ENCODE measurements around the gene DNAH10. TPM values are rescaled to one million over a fixed set of nuclear protein-coding genes. Genes with fewer than 3 reads are reported as not detected.

Gene DNAH10
- total RNA-seq, 2 experiments from 2014 or later = 0.38 to 0.43 TPM

DNA sequence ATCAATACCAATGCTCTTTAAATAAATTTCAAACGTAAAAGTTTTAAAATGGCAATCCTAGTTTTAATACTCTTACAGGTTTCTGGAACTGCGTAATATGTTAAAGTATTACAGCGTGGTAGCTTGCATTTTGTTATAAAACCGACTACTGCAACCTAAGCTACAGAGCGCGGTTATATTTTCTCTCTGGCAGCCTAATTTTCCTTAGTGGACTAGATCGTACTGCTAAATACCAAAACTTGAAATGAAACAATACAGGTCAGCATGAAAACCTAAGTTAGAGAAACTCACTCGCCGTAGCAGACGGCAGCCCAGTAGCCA lies 209.3 kb downstream of the DNAH10 start:
- ChIA-PET CTCF (interaction anchor here (1.0 to 1.7 kb wide), 5 partner anchors 19 to 67 kb away, joined by 3 to 5 read pairs (median 4); no protein-coding TSS in a partner anchor), POLR2A (interaction anchor here (0.6 to 1.0 kb wide), 3 partner anchors 9 to 53 kb away, joined by 3 read pairs; no protein-coding TSS in a partner anchor)
- H3K9me3 Mint-ChIP-seq = no peaks in the 10 kb centered on the region
- H3K27me3 Mint-ChIP-seq = no peaks in the 10 kb centered on the region
- DNase-seq = no peak
- peaks cover 16% of the 10 kb centered on the region for H3K36me3 Mint-ChIP-seq (ENCODE audit: low read depth)
- H3K4me1 Mint-ChIP-seq (ENCODE audit: low read depth) = peaks cover 32% of the 10 kb centered on the region
- peak overlapping the region; percentile 53 for H3K27ac Mint-ChIP-seq
- peak overlapping the region; percentile 89 for H3K4me3 Mint-ChIP-seq
- no peak for ATAC-seq
- TF ChIP-seq, protein P1, sequence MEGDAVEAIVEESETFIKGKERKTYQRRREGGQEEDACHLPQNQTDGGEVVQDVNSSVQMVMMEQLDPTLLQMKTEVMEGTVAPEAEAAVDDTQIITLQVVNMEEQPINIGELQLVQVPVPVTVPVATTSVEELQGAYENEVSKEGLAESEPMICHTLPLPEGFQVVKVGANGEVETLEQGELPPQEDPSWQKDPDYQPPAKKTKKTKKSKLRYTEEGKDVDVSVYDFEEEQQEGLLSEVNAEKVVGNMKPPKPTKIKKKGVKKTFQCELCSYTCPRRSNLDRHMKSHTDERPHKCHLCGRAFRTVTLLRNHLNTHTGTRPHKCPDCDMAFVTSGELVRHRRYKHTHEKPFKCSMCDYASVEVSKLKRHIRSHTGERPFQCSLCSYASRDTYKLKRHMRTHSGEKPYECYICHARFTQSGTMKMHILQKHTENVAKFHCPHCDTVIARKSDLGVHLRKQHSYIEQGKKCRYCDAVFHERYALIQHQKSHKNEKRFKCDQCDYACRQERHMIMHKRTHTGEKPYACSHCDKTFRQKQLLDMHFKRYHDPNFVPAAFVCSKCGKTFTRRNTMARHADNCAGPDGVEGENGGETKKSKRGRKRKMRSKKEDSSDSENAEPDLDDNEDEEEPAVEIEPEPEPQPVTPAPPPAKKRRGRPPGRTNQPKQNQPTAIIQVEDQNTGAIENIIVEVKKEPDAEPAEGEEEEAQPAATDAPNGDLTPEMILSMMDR (IDR thresholded peaks at IDR 0.05) = no peak
- intact Hi-C loops (cut with micrococcal nuclease) = no loop called here

DNA sequence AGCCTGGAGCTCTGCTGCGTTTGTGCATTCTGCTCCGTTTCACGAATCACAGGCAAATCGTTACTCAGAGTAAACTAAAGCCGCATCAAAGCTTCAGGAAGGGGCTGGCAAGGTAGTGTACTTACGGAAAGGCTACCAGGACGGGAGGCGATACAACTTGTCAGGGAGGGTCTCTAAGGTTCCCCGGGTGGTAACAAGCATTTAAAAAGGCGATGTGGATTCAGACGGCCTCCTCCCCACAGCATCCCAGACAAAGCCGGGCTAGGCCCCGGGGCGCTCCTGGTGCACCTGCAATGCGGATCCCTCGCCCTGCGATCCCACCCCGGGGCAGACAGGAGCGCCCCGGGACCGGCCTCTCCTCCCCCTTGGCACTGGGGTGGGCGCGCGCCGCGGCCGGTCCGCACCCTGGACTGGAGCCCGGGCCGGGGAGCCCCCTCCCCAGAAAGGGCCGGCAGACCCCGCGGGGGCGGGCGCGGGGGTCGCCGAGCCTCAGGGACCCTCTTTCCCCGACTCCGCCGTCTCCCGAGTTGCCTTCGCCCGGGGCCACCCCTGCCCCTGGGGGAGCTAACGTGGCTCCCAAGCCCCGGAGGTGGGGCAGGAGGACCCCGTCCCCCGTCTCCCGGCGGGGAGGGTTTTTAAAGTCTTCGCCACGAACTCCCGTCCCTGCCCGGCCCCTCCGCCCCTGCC lies 209.8 kb downstream of the DNAH10 start:
- TF ChIP-seq, protein P1 (IDR thresholded peaks at IDR 0.05) = no peak
- no peaks in the 10 kb centered on the region for H3K9me3 Mint-ChIP-seq
- ATAC-seq (no peak), DNase-seq (peak; percentile 52)
- intact Hi-C loops (cut with micrococcal nuclease) = no loop called here
- H3K27ac Mint-ChIP-seq = peak overlapping the region; percentile 53
- H3K36me3 Mint-ChIP-seq (ENCODE audit: low read depth) = peaks cover 17% of the 10 kb centered on the region
- H3K4me1 Mint-ChIP-seq (ENCODE audit: low read depth) = peaks cover 33% of the 10 kb centered on the region
- no peaks in the 10 kb centered on the region for H3K27me3 Mint-ChIP-seq
- peak overlapping the region; percentile 89 for H3K4me3 Mint-ChIP-seq
- ChIA-PET POLR2A (interaction anchor here (0.6 to 1.0 kb wide), 3 partner anchors 10 to 53 kb away, joined by 3 read pairs; no protein-coding TSS in a partner anchor), CTCF (interaction anchor here (0.9 to 1.7 kb wide), 6 partner anchors 18 to 67 kb away, joined by 3 to 5 read pairs (median 4); no protein-coding TSS in a partner anchor)

DNA sequence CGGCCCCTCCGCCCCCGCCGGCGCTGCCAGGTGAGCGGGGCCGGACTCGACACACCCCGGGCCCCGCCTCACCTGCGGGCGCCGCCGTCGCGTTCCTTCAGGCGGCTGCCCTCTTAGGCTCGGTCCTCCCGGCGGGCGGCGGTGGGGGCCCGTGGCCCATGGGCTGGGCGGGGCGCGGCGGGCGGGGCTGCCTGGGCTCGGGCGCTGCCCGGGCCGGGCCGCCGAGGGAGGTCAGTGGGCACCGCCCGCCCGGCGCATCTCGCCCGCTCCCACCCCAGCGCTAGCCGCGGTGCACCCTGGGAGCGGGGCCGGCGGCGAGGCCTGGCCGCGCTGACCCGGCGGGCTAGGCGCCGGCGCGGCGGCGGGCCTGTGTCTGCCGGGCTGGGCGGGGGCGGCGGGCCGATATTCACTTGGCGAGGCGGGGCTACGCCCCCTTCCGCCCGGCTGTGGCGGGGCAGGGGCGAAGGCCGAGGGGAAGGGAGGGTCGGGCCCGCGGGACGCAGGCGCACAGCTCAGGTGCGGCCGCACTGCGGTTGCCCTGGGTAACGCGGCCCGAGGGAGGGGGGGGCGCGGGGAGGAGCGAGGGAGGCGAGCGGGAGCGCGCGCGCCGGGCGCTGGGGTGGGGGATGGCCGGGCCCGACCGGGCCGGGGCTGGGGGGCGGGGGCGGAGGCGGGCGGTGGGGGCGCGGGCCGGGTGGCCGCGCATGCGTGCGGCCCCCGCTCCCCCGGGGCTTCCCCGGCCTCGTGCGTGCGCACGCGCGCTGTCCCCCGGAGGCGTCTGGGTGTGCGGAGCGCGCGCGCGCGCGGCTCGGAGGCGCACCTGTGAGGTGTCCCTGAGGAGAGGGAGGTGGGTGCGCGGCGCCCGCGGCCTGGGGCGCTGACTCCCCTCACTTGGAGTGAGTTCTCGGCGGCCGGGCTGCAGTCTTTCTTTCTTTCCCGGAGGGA lies 210.6 kb downstream of the DNAH10 start, which contains the start of the genes CCDC92 and ZNF664:
Gene CCDC92, minus strand, starts transcription at position 375 of the 945 bp plus-strand sequence. CDS start 28,526 bp downstream, outside the sequence.
Gene ZNF664, plus strand, starts transcription at position 759 of the 945 bp plus-strand sequence. CDS start 38,930 bp downstream, outside the sequence.
- TF ChIP-seq, protein P1 (IDR thresholded peaks at IDR 0.05) = no peak
- peaks cover 33% of the 10 kb centered on the region for H3K4me1 Mint-ChIP-seq (ENCODE audit: low read depth)
- peak within 1 kb of the TSS; percentile 97 for H3K4me3 Mint-ChIP-seq
- H3K9me3 Mint-ChIP-seq = no peaks in the 10 kb centered on the region
- peak; percentile 90 for ATAC-seq
- intact Hi-C loops (cut with micrococcal nuclease) = no loop called here
- DNase-seq = peak; percentile 93
- H3K27me3 Mint-ChIP-seq = no peaks in the 10 kb centered on the region
- H3K36me3 Mint-ChIP-seq (ENCODE audit: low read depth) = peaks cover 19% of the 10 kb centered on the region
- ChIA-PET CTCF (interaction anchor here (0.9 to 1.7 kb wide), 2 partner anchors 34 to 67 kb away, joined by 5 read pairs; no protein-coding TSS in a partner anchor), POLR2A (no interaction called here)
- peak within 1 kb of the TSS; percentile 80 for H3K27ac Mint-ChIP-seq

DNA sequence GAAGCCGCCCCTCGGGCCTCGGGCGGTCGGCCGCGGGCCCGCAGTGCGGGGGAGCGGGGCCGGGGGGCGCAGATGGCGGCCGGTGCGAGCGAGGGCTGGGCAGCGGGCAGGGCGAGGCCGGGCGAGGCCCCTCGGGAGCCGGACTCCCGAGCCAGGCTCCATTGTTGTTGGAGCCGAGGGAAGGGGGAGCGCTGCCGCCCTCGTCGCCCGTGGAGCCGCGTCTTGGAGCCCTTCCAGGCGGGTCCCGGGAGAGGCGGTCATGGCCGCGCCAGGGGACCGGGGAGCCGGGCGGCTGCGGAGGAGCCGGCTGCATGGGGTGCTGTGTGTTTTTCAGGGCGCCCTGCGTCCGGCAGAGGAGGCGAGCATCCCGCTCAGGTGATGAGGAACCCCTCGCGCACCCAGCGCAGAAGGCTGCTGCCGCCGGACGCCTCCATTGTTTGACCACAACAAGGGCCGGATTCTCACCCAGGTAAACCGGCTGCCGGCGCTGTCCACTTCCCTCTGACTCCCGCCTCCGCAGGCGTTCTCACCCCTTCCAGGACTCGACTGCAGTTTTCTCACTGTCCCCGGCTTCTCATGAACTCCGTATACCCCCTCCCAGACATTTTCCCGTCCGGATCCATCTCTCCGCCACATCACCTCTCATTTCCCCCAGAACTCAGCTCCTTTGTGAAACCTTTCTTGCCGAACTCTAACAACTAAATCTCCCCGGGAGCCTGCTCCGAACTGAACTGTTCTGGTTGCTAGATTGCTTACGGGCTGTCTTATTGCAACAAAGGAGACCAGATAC lies 211.6 kb downstream of the DNAH10 start:
- POLR2A ChIA-PET = no interaction called here
- Mint-ChIP-seq H3K27me3 (no peaks in the 10 kb centered on the region), H3K36me3 (ENCODE audit: low read depth) (peaks cover 19% of the 10 kb centered on the region), H3K9me3 (no peaks in the 10 kb centered on the region), H3K4me1 (ENCODE audit: low read depth) (peaks cover 33% of the 10 kb centered on the region), H3K27ac (peak overlapping the region; percentile 78), H3K4me3 (peak overlapping the region; percentile 97)
- intact Hi-C loops (cut with micrococcal nuclease) = no loop called here
- CTCF ChIA-PET = interaction anchor here (0.7 to 3.5 kb wide), 3 partner anchors 12 to 69 kb away, joined by 3 to 14 read pairs (median 3); no protein-coding TSS in a partner anchor
- DNase-seq = peak; percentile 29
- TF ChIP-seq, protein P1 (IDR thresholded peaks at IDR 0.05) = no peak
- ATAC-seq = no peak

Data from activated CD8-positive, alpha-beta T cell treated with anti-CD3 and anti-CD28 coated beads for 36 hours (primary cell).